H1 (cell line): ENCODE results near the gene NCEH1. TPM values are rescaled to one million over a fixed set of nuclear protein-coding genes. Genes with fewer than 3 reads are reported as not detected.

Experiments
- BCL11A ChIP-seq, 2 experiments: IDR thresholded peaks; one replicate each; pipeline ENCODE4 v1.6.1; 2011; ENCODE audit warnings: low read depth in 2 of 2, low read length in 2 of 2, mild to moderate bottlenecking in 2 of 2
- NANOG ChIP-seq: IDR thresholded peaks from 2 replicates; pipeline ENCODE4 v1.6.1; 2011; ENCODE audit warnings: low read length, low read depth, mild to moderate bottlenecking, inconsistent platforms; ENCODE audit not compliant: insufficient read depth, poor library complexity, severe bottlenecking
- polyA plus RNA-seq, 7 experiments: library from polyadenylated mRNA; depleted of rRNA in 3 of 7; stranded (reverse) in 5 of 7; unstranded in 2 of 7; fragments of >200 nt in 5 of 7; fragments of 200-250 nt in 2 of 7; gene quantifications; 1 replicate in 5 of 7; 2 replicates in 1 of 7; 4 replicates in 1 of 7; pipeline versions ENCODE4 v1.2.1 to v1.2.3, GENCODE V29; 2011 to 2013; ENCODE audit warnings: missing spikeins in 2 of 7, mixed read lengths in 2 of 7
- total RNA-seq: library from RNA; stranded (reverse); fragmentation: NEBNext Ultra II Directional; extraction: Animal tissue kit (Norgen Biotek cat#: 25700); gene quantifications from 2 replicates; pipeline ENCODE4 v1.2.1, GENCODE V29; 2021
- TF ChIP-seq, protein P1 (sequence below): fragments of 300-600 bp; sonication (generic); IDR thresholded peaks from 2 replicates; pipeline ENCODE4 v1.7.1; 2012; ENCODE audit warnings: low read length, moderate library complexity, mild to moderate bottlenecking, inconsistent platforms; ENCODE audit not compliant: insufficient replicate concordance

The NCEH1 gene
- total and polyA plus RNA-seq, 2 of the 8 experiments (the other 6 are each of a cell fraction or from before 2014, with no cell fraction given) = 2.2 to 6.4 TPM

- TF ChIP-seq, protein P1, sequence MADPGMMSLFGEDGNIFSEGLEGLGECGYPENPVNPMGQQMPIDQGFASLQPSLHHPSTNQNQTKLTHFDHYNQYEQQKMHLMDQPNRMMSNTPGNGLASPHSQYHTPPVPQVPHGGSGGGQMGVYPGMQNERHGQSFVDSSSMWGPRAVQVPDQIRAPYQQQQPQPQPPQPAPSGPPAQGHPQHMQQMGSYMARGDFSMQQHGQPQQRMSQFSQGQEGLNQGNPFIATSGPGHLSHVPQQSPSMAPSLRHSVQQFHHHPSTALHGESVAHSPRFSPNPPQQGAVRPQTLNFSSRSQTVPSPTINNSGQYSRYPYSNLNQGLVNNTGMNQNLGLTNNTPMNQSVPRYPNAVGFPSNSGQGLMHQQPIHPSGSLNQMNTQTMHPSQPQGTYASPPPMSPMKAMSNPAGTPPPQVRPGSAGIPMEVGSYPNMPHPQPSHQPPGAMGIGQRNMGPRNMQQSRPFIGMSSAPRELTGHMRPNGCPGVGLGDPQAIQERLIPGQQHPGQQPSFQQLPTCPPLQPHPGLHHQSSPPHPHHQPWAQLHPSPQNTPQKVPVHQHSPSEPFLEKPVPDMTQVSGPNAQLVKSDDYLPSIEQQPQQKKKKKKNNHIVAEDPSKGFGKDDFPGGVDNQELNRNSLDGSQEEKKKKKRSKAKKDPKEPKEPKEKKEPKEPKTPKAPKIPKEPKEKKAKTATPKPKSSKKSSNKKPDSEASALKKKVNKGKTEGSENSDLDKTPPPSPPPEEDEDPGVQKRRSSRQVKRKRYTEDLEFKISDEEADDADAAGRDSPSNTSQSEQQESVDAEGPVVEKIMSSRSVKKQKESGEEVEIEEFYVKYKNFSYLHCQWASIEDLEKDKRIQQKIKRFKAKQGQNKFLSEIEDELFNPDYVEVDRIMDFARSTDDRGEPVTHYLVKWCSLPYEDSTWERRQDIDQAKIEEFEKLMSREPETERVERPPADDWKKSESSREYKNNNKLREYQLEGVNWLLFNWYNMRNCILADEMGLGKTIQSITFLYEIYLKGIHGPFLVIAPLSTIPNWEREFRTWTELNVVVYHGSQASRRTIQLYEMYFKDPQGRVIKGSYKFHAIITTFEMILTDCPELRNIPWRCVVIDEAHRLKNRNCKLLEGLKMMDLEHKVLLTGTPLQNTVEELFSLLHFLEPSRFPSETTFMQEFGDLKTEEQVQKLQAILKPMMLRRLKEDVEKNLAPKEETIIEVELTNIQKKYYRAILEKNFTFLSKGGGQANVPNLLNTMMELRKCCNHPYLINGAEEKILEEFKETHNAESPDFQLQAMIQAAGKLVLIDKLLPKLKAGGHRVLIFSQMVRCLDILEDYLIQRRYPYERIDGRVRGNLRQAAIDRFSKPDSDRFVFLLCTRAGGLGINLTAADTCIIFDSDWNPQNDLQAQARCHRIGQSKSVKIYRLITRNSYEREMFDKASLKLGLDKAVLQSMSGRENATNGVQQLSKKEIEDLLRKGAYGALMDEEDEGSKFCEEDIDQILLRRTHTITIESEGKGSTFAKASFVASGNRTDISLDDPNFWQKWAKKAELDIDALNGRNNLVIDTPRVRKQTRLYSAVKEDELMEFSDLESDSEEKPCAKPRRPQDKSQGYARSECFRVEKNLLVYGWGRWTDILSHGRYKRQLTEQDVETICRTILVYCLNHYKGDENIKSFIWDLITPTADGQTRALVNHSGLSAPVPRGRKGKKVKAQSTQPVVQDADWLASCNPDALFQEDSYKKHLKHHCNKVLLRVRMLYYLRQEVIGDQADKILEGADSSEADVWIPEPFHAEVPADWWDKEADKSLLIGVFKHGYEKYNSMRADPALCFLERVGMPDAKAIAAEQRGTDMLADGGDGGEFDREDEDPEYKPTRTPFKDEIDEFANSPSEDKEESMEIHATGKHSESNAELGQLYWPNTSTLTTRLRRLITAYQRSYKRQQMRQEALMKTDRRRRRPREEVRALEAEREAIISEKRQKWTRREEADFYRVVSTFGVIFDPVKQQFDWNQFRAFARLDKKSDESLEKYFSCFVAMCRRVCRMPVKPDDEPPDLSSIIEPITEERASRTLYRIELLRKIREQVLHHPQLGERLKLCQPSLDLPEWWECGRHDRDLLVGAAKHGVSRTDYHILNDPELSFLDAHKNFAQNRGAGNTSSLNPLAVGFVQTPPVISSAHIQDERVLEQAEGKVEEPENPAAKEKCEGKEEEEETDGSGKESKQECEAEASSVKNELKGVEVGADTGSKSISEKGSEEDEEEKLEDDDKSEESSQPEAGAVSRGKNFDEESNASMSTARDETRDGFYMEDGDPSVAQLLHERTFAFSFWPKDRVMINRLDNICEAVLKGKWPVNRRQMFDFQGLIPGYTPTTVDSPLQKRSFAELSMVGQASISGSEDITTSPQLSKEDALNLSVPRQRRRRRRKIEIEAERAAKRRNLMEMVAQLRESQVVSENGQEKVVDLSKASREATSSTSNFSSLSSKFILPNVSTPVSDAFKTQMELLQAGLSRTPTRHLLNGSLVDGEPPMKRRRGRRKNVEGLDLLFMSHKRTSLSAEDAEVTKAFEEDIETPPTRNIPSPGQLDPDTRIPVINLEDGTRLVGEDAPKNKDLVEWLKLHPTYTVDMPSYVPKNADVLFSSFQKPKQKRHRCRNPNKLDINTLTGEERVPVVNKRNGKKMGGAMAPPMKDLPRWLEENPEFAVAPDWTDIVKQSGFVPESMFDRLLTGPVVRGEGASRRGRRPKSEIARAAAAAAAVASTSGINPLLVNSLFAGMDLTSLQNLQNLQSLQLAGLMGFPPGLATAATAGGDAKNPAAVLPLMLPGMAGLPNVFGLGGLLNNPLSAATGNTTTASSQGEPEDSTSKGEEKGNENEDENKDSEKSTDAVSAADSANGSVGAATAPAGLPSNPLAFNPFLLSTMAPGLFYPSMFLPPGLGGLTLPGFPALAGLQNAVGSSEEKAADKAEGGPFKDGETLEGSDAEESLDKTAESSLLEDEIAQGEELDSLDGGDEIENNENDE = no peak
- no peak for TF ChIP-seq BCL11A (IDR thresholded peaks at IDR 0.05; ENCODE audit: low read depth in 2 of 2, low read length in 2 of 2)
- no peak for TF ChIP-seq NANOG
Measured at GRCh38 chr3:172596394-172596706, 114.5 kb downstream of the NCEH1 start (continued).
